Inflammatory macrophage (primary cell): Measurements from ENCODE around the gene EDDM13.
A peak's percentile ranks its signal among the peaks of the same experiment; 100 is the strongest.
"Not testable (repeated sequence)": the region's sequence is repeated elsewhere in the genome, so short reads cannot be mapped to it uniquely, and the experiment has no call there.

ENCODE experiments used
- DNase-seq, 2 donors: peaks; one replicate each; pipeline ENCODE4 v3.0.0-alpha.2; 2020 to 2022

EDDM13 gene

DNA sequence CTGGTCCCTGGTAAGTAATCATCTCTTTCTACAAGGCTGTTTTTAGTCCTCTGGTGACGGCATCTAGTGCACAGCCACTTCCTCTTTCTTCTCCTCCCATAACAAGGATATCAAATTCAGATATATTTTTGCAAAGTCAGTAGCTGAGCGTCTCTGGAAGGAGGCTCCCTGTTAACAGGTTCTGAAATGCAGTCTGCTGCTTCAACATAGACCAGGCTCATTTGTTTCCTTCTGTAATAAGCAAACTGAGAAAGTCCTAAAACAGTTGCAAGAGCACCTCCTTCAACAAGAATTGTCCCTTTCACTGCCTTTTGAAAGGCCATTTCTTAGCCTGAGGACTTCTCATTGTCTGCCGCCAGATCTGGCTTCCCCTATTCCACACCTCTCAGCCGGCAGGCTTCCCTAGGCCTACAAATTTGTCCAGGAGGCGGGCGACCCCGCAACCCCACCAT lies 49.5 kb downstream of the EDDM13 start:
- peak; percentile 71 to 76 for DNase-seq

DNA sequence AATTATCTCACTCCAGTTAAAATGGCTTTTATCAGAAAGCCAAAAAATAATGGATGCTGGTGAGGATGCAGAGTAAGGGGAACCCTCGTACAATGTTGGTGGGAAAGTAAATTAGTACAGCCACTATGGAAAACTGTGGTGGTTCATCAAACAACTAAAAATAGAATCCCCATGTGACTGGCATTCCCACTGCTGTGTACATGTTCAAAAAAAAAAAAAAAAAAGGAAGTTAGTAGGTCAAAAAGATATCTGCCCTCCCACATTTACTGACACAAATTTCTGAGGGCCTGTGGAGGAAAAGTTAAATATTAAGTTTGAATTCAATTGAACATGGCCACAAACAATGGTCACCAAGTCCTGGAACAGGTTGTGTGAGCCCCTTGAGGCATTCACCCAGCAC lies 51.9 kb downstream of the EDDM13 start:
- peak; percentile 61 to 66 for DNase-seq

DNA sequence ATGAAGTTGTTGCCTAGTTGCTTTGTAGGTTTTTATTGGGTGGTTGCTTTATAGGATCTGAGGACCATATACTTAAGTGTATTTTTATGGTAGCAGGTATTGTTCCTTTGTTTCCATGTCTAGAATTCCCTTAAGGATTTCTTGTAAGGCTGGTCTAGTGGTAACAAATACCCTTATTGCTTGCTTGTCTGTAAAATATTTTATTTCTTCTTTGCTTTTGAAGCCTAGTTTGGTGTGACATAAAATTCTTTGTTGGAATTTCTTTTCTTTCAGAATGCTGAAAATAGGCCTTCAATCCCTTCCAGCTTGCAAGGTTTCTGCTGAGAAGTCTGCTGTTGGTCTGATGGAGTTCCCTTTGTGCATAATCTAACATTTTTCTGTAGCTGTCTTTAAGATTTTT lies 60.1 kb downstream of the EDDM13 start:
- DNase-seq, result no peak

DNA sequence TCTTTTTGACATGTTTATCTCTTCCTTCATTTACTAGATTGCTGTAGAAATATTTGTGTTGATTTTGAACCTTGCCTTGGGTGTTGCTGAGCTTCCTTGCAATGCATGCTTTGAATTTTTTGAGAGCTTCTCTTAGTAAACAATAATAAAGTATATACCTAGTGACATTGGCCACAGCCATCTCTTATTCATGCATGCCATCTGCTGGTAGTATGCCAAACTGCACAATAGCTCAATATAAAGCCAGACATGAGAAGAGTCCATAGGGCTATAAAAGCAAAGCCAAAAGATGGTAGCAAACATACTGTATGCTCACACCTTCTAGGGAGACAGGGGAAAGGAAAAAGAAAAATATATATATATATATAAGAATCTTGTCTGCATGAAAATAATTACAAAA lies 61.0 kb downstream of the EDDM13 start:
- peak; percentile 75 to 86 for DNase-seq

DNA sequence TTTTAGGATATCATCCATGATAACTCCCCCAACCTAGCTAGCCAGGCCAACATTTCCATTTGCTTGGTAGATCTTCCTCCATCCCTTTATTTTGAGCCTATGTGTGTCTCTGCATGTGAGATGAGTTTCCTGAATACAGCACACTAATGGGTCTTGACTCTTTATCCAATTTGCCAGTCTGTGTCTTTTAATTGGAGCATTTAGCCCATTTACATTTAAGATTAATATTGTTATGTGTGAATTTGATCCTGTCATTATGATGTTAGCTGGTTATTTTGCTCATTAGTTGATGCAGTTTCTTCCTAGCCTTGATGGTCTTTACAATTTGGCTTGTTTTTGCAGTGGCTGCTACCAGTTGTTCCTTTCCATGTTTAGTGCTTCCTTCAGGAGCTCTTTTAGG lies 62.8 kb downstream of the EDDM13 start:
- DNase-seq, result not testable (repeated sequence)

DNA sequence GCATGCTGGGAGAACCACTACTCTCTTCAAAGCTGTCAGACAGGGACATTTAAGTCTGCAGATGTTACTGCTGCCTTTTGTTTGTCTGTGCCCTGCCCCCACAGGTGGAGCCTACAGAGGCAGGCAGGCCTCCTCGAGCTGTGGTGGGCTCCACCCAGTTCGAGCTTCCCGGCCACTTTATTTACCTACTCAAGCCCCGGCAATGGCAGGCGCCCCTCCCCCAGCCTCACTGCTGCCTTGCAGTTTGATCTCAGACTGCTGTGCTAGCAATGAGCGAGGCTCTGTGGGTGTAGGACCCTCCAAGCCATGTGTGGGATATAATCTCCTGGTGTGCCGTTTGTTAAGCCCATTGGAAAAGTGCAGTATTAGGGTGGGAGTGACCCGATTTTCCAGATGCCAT lies 64.5 kb downstream of the EDDM13 start:
- not testable (repeated sequence) for DNase-seq

DNA sequence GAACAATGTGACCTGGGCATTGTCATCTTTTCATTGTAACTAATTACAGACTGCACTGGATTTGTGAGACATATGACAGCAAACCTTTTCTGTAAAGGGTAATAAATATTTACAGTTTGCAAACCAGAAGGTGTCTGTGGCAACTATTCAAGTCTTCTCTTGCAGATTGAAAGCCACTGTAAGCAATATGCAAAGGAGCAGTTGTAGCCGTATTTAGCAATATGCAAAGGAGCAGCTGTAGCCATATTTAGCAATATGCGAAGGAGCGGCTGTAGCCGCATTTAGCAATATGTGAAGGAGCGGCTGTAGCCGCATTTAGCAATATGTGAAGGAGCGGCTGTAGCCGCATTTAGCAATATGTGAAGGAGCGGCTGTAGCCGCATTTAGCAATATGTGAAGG lies 66.5 kb downstream of the EDDM13 start:
- not testable (repeated sequence) for DNase-seq

DNA sequence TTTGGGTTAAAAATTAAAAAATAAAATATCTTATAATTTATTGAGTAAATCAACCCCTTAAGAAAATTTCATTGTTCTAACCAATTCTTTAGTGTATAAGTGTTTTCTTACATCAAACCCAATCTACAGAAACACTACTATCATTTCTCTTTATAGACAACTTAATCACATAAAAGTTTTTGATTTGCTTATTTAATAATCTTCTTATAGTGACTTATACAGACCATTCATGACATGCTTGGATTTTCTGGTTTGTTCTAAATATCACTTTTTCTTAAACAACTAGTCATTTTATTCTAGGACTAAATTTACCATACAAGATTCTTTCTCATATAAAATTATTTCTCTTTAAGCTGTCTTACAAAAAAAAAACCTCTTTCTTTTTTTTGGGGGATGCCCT lies 69.4 kb downstream of the EDDM13 start:
- no peak for DNase-seq

DNA sequence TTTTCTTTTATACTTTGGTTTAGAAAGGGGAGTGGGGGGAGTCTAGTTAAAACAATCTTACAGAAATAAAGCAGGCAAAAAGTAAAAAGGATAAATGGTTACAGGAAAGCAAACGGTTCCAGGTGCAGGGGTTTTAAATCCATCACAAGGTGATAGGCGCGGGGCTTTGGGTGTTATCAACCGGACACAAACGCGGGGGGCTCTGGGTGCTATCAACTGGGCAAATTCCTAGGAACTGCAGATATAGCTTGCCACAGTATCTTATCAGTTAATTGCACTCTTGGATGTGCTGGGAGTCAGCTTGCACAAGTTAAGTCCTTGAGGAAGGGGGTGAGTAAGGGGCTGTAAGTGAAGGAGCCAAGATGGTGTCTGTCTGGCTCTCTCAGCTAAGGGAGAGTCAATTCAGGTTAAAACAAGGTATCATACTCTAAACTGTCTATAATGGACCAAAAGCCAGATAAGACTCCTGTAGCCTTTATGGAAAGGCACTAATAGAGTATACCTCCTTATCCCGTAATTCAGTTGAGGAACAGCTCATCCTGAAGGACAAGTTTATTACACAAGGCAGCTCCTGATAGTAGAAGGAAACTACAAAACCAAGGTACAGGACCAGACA lies 74.7 kb downstream of the EDDM13 start:
- DNase-seq, result no peak

DNA sequence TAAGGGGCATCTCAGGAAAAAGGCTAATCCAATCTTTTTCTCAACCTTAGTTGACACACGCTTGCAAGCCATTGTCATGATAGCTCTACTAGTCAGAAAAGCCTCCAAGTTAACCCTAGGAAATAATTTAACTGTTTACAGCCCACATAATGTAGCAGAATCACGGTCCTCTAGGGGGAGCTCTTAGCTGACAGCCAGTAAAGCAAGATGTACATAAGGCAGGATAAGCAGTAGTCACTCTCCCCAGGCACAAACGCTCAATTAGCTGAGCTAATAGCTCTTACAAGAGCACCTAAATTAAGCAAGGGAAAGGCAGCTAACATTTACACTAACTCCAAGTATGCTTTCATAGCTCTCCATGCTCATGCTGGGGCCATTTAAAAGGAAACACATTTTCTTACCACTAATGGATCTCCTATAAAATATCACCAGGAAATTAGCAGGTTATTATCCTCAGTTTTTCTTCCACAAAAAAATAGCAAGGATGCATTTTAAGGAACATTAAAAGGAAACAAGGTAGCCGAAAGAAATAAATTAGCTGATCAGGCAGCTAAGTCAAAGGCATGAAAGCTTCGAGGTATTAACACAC lies 75.8 kb downstream of the EDDM13 start:
- DNase-seq, result peak; percentile 11 to 37

DNA sequence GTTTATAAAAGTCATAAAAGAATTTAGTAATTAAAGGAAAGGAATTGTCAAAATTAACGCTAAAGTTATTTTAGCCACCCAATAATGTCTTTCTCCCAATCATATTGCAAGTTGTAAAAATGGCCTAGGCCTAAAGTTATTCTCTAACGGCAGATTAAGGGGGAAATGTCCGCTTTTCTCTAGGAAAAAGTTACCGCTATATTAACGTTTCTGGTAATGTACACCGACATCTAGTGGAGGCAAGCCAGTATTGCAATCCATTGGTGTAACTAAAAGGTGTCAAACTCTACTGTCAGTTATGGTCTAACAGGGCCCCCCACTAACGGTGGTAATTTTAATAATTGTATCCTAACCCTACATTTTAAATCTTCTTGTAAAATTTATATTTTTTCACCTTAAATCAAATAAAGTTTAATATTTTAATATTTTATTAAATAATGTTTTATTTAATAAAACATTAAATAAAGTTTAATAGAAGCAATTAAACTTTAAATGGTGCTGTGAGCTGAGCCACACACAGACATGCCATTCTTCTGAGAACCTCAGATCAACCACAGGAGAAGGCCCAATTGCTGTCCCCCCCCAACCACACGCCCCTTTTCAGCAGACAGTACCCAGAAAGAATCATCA lies 78.0 kb downstream of the EDDM13 start:
- peak; percentile 70 to 73 for DNase-seq

DNA sequence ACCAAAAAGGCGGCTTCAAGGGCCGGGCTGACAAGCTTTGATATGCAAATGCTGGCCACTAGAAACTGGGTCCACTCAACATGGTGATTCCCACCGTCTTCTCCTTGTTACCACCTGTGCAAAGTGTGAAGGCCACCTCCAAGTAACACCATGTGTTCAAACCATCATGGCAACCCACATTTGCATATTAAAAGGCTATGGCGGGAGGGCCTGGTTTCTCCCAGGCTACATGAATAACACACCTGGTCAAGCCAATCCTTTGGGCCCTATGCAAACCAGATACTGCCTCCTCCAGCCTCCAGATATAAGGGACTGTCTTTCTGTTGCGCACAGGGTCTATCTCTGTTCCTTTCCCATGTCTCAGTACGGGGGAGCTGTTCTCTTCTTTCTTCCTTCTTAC lies 78.7 kb downstream of the EDDM13 start:
- no peak for DNase-seq

DNA sequence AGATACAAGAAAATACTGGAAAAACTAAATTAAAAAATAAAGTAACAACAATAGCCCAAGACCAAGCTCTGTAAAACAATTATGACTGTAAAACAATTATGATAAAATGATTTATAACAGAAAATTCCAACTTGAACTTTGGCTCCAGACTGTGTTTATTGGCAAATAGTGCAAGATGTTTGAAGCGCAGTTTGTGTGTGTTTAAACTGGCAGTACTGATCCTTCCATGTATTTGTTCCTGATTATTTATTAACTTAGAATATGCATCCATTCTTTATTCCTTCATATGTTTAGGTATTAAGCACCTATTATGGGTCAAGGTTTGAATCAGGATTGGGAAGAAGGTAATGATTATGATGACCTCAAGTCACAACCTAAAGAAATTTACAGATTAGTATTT lies 83.0 kb downstream of the EDDM13 start:
- no peak for DNase-seq

DNA sequence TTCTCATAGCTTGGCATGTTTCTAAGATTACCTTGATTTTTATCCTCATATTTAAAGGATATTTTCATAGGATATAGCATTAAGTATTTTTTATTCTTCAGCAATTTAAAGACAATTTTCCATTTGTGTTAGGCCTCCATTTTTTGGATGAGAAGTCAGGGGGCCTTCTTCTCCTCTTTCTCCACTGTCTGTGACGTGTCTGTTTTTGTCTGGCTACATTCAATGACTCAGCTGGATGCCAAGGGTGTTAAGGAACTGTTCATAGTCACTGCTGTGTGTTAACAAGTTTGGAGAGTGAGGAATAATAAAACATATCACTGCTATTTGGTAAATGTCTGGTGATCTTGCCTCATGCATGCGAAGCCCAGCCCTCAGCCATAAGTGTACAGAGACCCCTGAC lies 84.4 kb downstream of the EDDM13 start:
- DNase-seq, result no peak
